ENCODE results near the gene HOXA10.

Gene HOXA10

GRCh38 chr7:27210441-27211083, 36.4 kb upstream of the HOXA10 start:
- DNase-seq (ENCODE audit: extremely low spot score), result peak; percentile 72
- TF ChIP-seq, protein P1, sequence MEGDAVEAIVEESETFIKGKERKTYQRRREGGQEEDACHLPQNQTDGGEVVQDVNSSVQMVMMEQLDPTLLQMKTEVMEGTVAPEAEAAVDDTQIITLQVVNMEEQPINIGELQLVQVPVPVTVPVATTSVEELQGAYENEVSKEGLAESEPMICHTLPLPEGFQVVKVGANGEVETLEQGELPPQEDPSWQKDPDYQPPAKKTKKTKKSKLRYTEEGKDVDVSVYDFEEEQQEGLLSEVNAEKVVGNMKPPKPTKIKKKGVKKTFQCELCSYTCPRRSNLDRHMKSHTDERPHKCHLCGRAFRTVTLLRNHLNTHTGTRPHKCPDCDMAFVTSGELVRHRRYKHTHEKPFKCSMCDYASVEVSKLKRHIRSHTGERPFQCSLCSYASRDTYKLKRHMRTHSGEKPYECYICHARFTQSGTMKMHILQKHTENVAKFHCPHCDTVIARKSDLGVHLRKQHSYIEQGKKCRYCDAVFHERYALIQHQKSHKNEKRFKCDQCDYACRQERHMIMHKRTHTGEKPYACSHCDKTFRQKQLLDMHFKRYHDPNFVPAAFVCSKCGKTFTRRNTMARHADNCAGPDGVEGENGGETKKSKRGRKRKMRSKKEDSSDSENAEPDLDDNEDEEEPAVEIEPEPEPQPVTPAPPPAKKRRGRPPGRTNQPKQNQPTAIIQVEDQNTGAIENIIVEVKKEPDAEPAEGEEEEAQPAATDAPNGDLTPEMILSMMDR (IDR thresholded peaks at IDR 0.05; ENCODE audit: control extremely low read depth, extremely low read depth, low read depth, missing control alignments), result peak; percentile 73
- POLR2A ChIA-PET, result no interaction called here
- CTCF ChIA-PET, result interaction anchor here (0.7 to 2.8 kb wide), 20 partner anchors 8 to 849 kb away, joined by 3 to 20 read pairs (median 4); partner anchors contain the start of gene HOXA13

DNA sequence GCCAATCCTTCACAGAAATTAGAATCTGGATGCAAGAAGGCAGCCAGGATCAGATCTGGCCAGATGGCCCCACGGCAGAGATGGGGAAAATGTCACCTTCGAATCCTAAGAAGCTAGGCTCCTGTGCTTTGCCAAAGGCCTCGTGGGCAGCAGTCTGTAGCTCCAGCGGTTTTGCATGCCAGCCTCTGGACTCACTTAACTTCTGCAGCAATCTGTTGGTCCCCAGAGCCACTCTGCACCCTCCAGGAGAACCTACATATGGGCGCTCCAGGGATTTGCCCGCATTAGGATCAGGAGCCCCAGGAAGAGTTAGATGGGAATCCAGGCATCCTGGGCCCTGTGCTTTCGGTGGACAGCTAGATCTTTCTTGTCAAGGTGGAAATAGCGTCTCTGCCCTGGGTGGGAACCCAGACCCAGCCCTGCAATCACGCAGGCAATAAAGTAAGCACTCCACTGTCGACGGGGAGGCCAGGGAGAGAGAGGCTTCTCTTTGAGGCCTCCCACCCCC, 35.9 kb upstream of the HOXA10 start:
- TF ChIP-seq, protein P1 (IDR thresholded peaks at IDR 0.05; ENCODE audit: control extremely low read depth, extremely low read depth, low read depth, missing control alignments), result no peak
- no peak for DNase-seq (ENCODE audit: extremely low spot score)
- ChIA-PET CTCF (interaction anchor here (0.6 to 2.8 kb wide), 17 partner anchors 9 to 886 kb away, joined by 3 to 20 read pairs (median 4); partner anchors contain the start of genes EVX1 and HOXA13), POLR2A (no interaction called here)

DNA sequence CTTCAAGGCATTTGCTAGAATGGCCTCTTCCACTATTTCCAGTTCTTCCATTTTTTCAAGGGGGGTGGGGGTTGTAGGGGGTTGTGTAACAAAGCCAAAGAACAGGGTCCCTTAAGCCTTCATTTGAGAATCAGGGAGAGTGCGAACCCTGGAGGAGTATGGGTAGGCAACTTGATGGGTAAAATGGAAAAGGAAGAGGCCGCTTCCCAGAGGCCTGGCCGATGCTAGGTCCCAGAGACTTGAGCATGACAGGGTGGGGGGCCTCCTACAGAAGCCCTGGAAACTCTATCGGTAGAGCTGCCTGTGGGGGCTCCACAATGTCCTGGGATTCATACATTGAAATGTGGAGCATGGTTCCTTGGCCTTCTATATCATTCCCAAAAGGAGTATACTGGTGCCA, 34.9 kb upstream of the HOXA10 start:
- DNase-seq (ENCODE audit: extremely low spot score), result no peak
- TF ChIP-seq, protein P1 (IDR thresholded peaks at IDR 0.05; ENCODE audit: control extremely low read depth, extremely low read depth, low read depth, missing control alignments), result no peak
- ChIA-PET POLR2A (no interaction called here), CTCF (interaction anchor here (1.0 to 2.8 kb wide), 5 partner anchors 10 to 711 kb away, joined by 3 to 20 read pairs (median 10); partner anchors contain the start of genes EVX1 and HOXA13)

- CTCF ChIA-PET, result interaction anchor here (0.7 to 1.3 kb wide), 4 partner anchors 11 to 713 kb away, joined by 3 to 7 read pairs (median 6); no protein-coding TSS in a partner anchor
- TF ChIP-seq, protein P1 (IDR thresholded peaks at IDR 0.05; ENCODE audit: control extremely low read depth, extremely low read depth, low read depth, missing control alignments), result no peak
- POLR2A ChIA-PET, result no interaction called here
- DNase-seq (ENCODE audit: extremely low spot score), result no peak
Measured at GRCh38 chr7:27207348-27207985, 33.3 kb upstream of the HOXA10 start.

DNA sequence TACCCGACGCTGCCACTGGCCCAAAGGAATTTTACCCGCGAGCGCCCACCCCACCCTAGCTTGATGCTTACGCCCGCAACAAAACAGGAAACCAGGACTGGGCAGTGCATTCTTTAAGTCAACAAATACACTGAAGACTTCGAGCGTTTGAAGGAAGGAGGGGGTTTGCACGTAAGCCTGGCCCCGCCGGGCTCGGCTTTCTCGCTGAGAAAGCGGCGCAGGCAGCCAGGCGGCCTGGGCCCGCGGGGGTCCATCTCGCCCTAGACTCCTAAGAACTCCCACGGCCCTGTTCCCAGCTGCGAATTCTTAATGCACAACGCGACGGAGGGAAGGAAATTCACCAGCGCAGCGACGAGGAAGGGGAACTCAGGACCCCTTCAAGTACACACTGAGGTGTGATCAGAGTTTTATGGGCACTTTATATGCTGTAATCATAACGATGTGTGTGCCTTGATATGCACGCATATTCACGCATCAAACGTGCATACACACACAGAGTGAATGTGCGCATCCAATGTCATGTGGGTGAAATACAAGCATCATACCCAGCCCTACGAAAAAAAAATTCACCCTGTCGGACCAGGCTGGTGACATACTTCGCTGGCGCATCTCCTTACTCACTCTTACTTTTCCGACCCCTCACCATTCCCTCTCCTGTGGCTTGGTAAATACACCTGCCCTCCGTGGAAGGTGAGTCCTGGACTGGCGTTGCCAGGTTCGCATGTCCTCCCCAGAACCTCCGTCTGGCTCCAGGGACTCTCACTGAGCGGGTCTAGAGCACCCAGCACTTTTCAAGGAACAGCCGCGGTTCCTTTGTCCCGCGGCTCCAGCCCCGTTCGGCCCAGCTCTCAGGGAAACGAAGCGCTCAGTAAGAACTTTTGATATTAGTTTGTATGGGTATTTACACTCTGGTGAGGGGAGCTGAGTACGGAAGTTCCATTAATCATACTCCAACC, 31.5 kb upstream of the HOXA10 start:
- ChIA-PET POLR2A (no interaction called here), CTCF (interaction anchor here (0.6 to 1.9 kb wide), 2 partner anchors 10 to 42 kb away, joined by 3 to 5 read pairs; no protein-coding TSS in a partner anchor)
- DNase-seq (ENCODE audit: extremely low spot score), result no peak
- TF ChIP-seq, protein P1 (IDR thresholded peaks at IDR 0.05; ENCODE audit: control extremely low read depth, extremely low read depth, low read depth, missing control alignments), result no peak

All from GM10248 (cell line).